Epithelial cell of proximal tubule (primary cell): ENCODE results near the gene TAF5L. TPM values are rescaled to one million over a fixed set of nuclear protein-coding genes. Genes with fewer than 3 reads are reported as not detected.

Source experiments
- DNase-seq: peaks from one replicate; pipeline ENCODE4 v3.0.0-alpha.2; 2011; ENCODE audit warnings: low read depth
- H3K4me3 ChIP-seq: 2 replicates; pipeline ENCODE4 v1.5.1; 2011; ENCODE audit warnings: low read depth, mild to moderate bottlenecking, low read length
- CTCF ChIP-seq: conservative IDR thresholded peaks from 2 replicates; pipeline ENCODE4 v1.5.1; 2012; ENCODE audit warnings: low read depth, mild to moderate bottlenecking, low read length
- total RNA-seq: library from RNA; depleted of rRNA; stranded (reverse); fragments of >200 nt; gene quantifications from 2 replicates; pipeline ENCODE4 v1.2.3, GENCODE V29; 2015

Gene TAF5L
- total RNA-seq, 1 donor from 2014 or later, result 9.1 TPM

GRCh38 chr1:229653420-229653819, 27.5 kb upstream of the TAF5L start:
- H3K4me3 ChIP-seq, result no peak overlapping the region
- TF ChIP-seq CTCF, result no peak
- no peak for DNase-seq

- H3K4me3 ChIP-seq, result no peak overlapping the region
- no peak for TF ChIP-seq CTCF
- no peak for DNase-seq
Observed at GRCh38 chr1:229651546-229651945, 25.6 kb upstream of the TAF5L start.

GRCh38 chr1:229650045-229650444, 24.1 kb upstream of the TAF5L start:
- no peak for DNase-seq
- TF ChIP-seq CTCF, result no peak
- no peak overlapping the region for H3K4me3 ChIP-seq

- no peak for TF ChIP-seq CTCF
- no peak for DNase-seq
- H3K4me3 ChIP-seq, result no peak overlapping the region
Observed at GRCh38 chr1:229648406-229648805, 22.5 kb upstream of the TAF5L start.

GRCh38 chr1:229645324-229645993, 19.5 kb upstream of the TAF5L start:
- TF ChIP-seq CTCF, result no peak
- DNase-seq, result no peak
- H3K4me3 ChIP-seq, result no peak overlapping the region

- TF ChIP-seq CTCF, result no peak
- DNase-seq, result no peak
- H3K4me3 ChIP-seq, result no peak overlapping the region
Observed at GRCh38 chr1:229643996-229644745, 18.2 kb upstream of the TAF5L start.
